Esophagus muscularis mucosa (tissue), 4 donors: Measurements from ENCODE around the gene CRYBG2.

ENCODE experiments used
- EP300 ChIP-seq: sonication (generic); formaldehyde crosslinking; IDR thresholded peaks from one replicate; pipeline ENCODE4 v1.6.1; 2017; ENCODE audit warnings: antibody characterized with exemption
- POLR2A ChIP-seq: fragments of 450-650 bp; IDR thresholded peaks from one replicate; pipeline ENCODE4 v1.6.1; 2017; ENCODE audit warnings: antibody characterized with exemption, moderate library complexity, mild to moderate bottlenecking, low read depth
- POLR2AphosphoS5 ChIP-seq, 2 donors: sonication (generic); formaldehyde crosslinking; IDR thresholded peaks; one replicate each; pipeline ENCODE4 v1.6.1; 2017; ENCODE audit warnings: antibody characterized with exemption in 2 of 2
- TF ChIP-seq, protein P1 (sequence below), 3 experiments: fragments of 200-600 bp in 2 of 3; fragments of 450-650 bp in 1 of 3; sonication (generic) in 2 of 3; IDR thresholded peaks; one replicate each; pipeline ENCODE4 v1.5.1; 2017 to 2019; ENCODE audit warnings: antibody characterized with exemption in 3 of 3, mild to moderate bottlenecking in 2 of 3, moderate library complexity in 1 of 3

DNA sequence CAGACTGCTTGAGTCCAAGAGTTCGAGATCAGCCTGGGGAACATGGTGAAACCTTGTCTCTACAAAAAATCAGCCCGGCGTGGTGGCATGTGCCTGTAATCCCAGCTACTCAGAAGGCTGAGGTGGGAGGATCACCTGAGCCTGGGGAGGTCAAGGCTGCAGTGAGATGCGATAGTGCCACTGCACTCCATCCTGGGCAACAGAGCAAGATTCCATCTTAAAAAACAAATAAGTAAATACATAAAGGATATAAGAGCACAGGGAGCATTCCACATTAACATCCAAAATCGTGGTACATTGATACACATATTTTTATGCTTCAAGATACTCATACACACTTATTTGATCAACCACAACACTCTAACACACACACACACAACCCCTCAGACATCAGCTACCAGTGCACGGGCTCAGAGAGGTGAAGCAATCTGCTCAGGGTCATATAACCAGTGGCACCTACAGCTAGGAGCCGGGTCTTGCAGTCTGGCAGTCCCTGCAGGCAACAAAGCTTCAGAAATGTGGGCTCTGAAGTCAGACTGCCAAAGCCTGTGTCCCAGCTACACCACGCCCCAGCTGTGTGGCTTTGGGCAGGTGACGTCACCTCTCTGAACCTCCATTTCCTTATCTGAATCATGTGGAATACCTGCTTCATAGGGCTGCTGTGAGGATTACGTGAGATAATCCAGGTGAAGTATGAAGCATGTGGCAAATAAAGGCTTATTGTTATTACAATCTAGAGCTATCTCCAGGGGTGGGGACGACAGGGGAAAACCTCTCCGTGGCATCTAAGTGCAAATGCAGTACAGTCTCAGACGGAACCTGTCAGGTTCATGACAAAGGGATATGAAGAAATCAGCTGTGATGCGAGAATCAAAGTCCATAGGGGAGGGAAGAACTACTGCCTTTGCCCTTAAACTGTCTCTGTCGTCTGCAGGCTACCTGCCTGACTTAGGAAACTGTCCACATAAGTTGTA is 4.8 kb upstream of the CRYBG2 start:
- TF ChIP-seq POLR2A = no peak
- no peak for TF ChIP-seq POLR2AphosphoS5 (IDR thresholded peaks at IDR 0.05)
- TF ChIP-seq, protein P1, sequence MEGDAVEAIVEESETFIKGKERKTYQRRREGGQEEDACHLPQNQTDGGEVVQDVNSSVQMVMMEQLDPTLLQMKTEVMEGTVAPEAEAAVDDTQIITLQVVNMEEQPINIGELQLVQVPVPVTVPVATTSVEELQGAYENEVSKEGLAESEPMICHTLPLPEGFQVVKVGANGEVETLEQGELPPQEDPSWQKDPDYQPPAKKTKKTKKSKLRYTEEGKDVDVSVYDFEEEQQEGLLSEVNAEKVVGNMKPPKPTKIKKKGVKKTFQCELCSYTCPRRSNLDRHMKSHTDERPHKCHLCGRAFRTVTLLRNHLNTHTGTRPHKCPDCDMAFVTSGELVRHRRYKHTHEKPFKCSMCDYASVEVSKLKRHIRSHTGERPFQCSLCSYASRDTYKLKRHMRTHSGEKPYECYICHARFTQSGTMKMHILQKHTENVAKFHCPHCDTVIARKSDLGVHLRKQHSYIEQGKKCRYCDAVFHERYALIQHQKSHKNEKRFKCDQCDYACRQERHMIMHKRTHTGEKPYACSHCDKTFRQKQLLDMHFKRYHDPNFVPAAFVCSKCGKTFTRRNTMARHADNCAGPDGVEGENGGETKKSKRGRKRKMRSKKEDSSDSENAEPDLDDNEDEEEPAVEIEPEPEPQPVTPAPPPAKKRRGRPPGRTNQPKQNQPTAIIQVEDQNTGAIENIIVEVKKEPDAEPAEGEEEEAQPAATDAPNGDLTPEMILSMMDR (IDR thresholded peaks at IDR 0.05) = no peak
- TF ChIP-seq EP300 = no peak
